HG02970 (cell line): ENCODE data around the gene CEP89.
"Not testable (repeated sequence)": the region's sequence is repeated elsewhere in the genome, so short reads cannot be mapped to it uniquely, and the experiment has no call there.

Experiments used
- ATAC-seq: cut with Tn5 transposase; IDR thresholded peaks from one replicate; pipeline ENCODE4 v1.9.1; 2021; ENCODE audit warnings: mild to moderate bottlenecking, moderate library complexity, moderate number of reproducible peaks; ENCODE audit not compliant: unreplicated experiment, low FRiP score

CEP89 gene

DNA sequence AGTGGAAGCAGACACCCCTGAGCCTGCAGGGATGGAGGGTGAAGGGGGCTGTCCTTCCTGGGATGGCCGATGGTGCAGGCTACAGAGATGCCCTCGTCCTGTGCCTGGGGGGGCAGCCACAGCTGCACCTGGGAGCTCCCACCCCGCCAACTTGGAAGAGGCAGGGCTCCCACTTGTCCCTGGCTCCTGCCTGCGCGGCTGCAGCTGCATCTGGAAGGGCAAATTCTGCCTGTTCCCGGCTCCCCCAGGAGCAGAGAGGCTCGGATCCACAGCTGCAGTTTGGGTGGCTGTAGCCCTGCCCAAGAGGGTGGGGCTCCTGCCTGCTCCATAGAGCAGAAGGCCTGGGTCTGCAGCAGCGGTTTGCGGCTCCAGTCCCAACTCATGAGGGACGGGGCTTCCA lies 2.2 kb downstream of the CEP89 start:
- ATAC-seq = no peak

DNA sequence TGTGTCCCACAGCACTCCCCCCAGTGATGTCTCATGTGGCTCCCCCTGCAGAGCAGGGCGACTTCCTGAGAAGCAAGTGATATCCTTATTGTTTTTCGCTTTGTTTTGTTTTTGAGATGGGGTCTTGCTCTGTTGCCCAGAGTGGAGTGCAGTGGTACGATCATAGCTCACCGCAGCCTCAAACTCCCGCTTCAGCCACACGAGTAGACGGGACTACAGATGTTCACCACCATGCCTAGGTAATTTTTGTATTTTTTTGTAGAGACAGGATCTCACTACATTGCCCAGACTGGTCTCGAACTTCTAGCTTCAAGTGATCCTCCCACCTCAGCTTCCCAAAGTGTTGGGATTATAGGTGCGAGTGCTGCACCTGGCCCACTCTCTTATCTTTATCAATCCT lies 5.0 kb downstream of the CEP89 start:
- no peak for ATAC-seq

DNA sequence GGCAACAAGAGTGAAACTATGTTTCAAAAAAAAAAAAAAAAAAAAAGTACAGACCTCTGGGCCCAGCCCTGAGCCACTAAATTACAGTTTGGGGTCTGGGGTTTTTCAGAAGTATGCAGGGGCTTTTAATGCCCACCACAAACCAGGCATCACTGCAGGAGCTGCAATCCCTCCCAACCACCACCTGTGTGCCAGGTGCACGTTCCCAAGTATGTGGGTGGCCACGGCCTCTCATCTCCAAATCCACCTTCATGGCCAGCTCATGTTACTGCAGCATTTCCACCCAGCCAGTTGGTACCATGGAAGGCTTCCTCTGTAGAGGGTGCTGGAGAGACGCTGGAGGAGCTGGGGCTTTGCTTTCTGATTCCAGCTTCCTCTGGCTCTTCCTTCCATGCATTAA lies 26.5 kb downstream of the CEP89 start:
- ATAC-seq = no peak

DNA sequence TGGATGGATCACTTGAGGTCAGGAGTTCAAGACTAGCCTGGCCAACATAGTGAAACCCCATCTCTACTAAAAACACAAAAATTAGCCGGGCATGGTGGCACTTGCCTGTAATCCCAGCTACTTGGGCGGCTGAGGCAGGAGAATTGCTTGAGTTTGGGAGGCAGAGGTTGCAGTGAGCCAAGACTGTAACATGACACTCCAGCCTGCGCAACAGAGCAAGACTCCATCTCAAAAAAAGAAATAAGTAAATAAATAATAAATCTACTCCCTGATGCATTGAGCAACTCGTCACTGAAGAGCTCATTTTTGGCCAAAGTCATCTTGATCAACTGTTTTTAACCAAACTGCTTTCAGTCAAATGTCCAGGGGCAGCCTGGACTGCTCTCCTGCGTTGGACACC lies 30.5 kb downstream of the CEP89 start:
- not testable (repeated sequence) for ATAC-seq

DNA sequence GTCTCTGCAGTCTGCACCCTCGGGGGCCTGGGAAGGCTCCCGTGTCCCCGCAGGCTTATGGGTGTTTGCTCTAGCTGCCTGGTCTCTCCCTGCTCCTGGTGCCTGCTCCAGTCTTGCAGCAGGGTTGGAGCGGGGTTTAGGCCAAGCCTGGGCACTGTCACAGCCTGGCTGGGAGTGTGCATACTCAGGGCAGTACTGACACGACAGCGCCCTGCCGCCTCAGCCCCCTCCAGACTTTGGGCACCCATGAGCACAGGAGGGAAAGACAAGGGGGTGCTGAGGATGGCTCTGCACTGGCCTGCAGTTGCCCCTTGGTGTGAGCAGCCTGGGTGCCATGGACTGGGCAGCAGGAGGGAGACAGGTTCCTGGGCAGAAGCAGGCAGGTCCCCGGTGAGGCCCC lies 35.7 kb downstream of the CEP89 start:
- no peak for ATAC-seq

DNA sequence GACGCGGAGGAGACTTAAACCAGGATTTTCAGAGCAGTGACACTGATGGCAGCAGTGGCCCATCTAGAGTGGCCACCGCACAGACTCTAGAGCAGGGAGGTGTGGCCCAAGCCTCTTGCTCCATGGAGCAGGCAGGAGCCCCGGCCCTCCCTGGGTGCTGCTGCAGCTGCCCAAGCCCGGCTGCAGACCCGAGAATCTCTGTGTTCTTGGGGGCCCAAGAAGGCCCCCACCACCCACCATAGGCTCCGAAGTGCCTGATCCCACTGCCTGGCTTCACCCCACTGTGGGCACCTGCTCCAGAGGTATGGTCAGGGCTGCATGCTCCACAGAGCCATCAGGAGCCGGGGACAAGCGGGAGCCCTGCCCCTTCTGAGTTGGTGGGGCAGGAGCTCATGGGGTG lies 36.1 kb downstream of the CEP89 start:
- no peak for ATAC-seq

DNA sequence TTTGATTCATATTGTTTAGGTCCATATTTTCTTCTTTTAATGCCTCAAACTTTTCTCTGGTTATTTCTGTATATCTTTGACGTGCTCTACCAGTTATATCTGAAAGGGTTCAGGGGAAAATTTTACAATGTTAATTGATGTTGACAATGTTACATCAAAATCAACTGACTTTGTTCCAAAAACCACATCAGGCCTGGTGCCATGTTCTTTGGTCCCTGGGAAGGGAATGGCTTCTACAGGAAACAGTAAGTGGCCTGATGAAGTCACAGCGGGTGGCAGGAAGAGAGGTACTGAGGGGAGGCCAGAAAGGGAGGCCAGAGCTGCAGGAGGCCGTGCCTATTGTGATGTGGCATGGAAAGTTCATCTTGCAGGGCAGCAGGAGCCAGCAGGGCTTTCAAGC lies 38.2 kb downstream of the CEP89 start:
- ATAC-seq = no peak

DNA sequence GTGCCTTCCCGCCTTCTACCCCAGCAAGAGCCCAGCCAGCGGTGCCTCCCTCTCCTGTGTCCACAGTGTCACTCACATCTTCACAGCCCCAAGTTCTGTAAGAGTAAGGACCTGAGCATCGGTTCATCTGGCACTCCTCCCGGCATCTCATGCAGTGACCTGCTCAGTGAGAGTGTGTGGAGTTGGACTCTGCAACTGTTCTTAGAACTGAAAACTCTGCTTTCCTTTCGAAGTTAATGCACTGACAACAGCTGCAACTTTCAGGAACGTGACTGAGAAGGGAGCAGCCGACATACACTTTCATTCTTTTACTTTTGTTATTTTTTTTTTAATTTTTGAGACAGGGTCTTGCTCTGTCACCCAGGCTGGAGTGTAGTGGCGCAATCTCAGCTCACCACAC lies 41.2 kb downstream of the CEP89 start:
- no peak for ATAC-seq

DNA sequence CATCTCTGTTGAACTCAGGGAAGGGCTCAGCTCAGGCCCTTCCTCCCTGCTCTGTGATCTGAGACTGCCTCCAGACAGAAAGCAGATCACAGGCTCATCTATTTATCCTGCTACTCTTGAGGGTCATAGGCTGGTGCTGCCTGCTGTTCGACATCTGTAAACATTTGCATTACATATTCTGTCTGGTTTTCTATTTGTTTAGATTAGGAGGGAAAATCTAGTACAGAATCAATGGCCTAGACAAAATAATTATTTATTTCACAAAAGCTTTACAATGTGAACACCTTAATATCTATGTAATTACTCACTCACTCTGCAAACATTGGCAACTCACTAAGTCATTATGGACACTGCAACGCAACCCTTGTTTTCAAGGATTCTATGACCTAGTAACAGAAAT lies 43.0 kb downstream of the CEP89 start:
- ATAC-seq = no peak

DNA sequence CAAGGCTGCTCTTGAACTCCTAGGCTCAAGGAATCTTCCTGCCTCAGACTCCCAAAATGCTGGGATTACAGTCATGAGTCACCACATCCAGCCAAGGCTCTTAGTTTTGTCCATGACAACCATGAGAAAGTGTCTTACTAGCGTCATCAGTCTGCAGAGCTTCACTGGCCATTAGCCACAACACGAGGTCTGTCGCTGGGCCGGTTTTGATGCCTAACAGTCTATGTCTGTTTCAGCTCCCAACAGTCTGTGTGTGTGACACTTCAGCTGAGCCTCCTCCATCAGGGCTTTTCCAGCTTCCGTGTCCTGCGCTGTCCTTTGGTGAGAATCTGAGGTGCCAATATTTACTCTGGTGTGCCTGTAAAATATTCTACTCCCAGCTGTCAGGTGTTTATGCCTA lies 47.6 kb downstream of the CEP89 start:
- ATAC-seq = no peak

DNA sequence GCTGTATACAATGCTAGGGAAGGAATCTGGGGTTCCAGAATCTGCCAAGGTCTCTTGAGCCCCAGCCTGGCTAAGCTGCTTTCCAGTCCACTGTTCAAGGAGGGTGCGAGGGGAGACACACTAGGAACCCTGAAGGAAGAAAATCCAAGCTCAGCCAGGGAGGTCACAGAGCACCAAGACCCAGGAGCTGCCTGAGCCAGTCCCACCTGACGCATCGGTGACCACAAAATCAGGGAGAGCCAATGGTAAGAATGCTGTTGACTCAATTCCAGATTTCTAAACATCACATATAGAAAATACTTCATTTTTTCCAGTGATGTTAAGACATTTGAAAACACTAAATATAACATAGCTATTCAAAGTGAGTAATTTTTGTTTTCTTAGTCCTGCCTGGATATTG lies 50.1 kb downstream of the CEP89 start:
- no peak for ATAC-seq

DNA sequence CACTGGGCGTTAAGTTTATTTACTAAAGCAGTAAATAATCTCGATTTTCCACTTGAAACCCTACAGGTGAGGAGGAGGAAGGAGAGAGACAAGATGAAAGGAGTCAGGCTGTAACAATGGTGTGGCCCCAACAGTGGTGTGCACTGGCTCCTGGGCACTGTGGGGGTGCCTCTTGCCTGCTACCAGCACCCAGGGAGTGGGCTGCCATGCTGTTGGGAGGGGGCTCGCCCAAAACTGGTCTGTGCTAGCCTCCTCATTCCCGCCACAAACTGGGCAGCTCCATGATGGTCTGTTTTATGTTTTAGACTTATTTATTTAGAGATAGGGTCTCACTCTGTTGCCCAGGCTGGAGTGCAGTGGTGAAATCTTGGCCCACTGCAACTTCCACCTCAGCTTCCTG lies 52.4 kb downstream of the CEP89 start:
- no peak for ATAC-seq

DNA sequence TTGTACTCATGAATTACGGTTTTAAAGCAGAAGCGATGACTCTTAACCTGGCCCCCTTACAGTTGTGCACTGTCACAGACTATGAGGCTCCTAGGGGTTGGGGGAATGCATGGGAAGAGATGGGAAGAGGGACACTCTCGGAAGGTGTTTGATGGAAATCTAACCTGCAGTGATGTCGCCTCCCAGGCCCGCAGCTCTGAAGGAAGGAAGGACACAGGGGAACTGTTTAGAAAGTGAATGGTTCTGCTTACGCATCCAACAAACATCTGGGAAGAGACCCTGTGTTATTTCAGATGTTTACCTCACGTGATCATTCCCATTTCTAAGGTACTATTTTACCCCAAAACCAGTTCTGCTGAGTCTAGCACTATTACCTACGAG lies 54.2 kb downstream of the CEP89 start:
- no peak for ATAC-seq

DNA sequence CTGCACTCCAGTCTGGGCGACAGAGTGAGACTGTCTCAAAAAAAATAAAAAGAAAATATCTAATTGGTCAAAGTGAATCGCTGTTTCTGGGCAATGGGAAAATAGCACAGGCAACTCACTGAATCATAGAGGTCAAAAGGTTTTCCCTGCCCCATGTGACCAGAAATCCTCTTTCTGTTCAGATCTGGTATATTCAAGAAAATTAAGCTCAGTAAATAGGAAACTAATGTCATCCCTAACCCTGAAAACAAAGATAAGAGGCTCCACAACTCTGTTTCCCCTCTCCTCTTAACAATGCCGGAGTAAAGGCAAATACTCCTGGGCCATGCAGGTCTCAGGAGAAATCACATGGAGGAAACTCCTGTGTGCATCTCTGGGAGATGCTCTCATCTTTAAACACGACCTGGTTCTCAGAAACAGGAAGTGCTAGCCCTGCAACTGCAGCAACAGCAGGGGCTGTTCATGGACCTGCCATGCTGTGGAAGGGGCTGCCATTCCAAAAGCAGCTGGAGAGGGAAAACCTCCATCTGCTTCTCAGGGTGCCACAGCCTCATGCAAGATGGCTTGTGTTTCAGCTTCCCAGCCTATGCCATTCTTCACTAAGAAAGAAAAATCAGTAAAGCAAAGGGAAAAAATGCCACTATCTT lies 54.7 kb downstream of the CEP89 start:
- no peak for ATAC-seq

DNA sequence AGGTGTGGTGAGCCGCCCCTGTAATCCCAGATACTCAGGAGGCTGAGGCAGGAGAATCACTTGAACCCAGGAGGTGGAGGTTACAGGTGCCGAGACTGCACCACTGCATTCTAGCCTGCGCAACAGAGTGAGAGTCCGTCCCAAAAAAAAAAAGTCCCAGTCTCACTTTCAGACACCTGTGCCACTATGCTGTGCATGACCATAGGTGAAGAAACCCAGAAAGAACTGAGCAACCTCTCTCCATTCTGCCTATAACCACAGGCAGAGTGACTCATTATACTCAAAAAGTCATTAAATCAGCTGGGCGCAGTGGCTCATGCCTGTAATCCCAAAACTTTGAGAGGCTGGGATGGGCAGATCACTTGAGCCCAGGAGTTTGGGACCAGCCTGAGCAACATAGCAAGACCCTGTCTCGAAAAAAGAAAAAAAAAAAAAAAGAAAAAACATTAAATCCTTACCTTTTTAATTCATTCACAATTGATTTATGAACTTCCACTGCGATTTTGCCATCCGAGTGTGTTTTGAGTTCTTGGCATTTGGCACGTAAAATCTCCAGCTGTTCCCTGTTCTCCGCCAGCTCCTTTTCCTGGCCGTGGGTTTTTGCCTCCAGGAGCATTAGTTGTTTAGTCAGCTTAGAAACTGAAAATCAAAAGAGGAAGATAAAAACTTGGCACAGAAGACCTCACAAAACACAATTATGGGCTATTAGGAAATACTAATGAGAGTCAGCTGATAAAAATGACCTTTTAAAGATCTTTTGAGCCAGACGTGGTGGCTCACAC lies 56.7 kb downstream of the CEP89 start:
- no peak for ATAC-seq

DNA sequence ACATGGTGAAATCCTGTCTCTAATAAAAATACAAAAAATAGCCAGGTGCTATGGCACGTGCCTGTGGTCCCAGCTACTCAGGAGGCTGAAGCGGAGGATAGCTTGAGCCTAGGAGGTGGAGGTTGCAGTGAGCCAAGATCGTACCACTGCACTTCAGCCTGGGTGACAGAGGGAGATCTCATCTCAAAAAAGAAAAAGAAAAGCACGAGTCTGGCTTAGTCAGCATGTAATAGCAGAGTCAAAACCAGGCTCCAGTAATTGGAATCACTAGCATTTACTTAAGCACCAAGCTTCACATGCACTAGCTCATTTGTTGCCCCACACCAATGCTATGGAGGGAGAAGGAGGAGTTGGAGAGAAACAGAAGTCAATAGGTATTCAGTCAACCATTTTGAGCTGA lies 60.3 kb downstream of the CEP89 start:
- ATAC-seq = no peak

DNA sequence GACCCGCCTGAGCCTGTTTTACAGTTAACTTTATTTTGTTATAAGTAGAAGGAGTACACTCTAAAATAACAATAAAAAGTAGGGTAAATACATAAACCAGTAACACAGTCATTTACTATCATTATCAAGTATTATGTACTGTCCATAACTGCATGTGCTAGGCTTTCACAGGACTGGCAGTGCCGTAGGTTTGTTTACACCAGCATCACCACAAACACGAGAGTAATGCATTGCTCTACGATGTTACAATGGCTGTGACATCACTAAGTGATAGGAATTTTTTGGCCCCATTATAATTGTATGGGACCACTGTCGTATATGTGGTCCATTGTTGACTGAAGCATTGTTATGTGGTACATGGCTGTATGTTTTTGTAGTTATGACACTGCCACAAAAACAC lies 60.9 kb downstream of the CEP89 start:
- ATAC-seq = no peak

DNA sequence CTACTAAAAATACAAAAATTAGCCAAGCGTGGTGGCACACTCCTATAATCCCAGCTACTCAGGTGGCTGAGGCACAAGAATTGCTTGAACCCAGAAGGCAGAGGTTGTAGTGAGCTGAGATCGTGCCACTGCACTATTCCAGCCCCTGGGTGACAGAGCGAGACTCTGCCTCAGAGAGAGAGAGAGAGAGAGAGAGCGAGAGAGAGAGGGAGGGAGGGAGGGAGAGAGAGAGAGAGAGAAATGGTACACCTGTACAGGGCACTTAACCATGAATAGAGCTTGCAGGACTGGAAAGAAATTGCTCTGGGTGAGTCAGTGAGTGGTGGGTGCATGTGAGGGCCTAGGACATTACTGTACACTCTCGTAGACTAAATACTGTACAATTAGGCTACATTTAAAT lies 61.7 kb downstream of the CEP89 start:
- no peak for ATAC-seq

DNA sequence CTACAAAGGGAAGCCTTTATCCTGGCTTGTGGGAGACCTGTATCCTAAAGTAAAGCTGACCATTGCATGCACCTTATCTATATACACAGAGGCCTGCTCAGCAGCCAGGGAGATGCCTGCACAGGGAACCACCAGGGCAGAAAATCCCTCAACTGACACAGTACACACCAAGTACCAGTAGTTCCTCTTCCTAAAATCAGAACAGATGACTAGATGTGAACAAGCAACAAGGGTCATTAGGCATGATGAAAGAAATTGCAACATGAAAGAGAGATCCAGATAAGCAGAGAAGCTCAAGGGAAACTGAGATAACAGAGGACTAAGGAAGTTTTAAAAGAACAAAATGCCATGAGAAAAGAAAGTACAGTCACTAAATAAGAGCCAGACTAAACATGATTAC lies 62.5 kb downstream of the CEP89 start:
- ATAC-seq = no peak

DNA sequence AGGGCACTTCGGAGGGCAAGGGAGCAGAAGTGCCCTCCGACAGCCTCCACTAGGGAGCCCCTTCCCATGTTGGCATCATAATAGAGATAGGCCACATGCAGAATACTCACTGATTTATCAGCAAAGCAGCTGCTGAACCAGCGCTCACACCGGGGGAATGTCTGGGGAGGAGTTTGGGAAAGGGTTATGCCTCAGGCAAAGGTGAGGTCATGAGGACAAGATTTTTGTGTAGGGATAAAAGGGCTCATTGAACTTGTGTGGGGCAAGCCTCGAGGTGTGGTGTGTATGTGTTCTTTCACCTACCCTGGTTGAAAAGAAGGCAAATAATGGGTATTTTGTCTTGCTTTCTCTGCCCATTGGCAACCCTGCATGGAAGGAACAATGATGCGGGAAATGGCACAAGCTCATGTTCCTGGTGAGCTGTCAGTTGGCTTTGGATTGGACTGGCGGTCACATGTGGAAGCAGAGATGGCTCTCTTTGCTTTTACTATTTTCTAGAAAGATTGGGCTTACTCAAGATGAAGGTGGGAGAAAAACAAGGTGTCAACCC lies 63.0 kb downstream of the CEP89 start:
- no peak for ATAC-seq

DNA sequence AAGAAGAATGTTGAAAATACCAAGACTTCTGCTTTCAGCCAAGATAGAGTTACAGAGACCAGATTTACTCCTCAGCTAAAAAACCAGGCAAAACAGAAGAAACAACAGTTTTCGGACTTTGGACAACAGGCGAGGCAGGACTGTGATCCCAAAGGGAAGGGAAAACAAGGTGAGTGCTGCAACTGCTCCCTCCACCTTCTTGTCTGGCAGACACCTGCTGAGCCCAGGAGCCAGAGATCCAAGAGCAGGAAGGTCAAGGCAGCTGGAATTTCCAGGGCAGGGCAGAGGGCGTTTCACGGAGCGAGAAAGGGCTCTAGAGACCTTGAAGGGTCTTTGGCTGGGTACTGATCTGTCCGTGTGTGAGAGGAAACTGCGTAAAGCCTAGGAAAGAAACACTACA lies 69.3 kb downstream of the CEP89 start:
- ATAC-seq = no peak

DNA sequence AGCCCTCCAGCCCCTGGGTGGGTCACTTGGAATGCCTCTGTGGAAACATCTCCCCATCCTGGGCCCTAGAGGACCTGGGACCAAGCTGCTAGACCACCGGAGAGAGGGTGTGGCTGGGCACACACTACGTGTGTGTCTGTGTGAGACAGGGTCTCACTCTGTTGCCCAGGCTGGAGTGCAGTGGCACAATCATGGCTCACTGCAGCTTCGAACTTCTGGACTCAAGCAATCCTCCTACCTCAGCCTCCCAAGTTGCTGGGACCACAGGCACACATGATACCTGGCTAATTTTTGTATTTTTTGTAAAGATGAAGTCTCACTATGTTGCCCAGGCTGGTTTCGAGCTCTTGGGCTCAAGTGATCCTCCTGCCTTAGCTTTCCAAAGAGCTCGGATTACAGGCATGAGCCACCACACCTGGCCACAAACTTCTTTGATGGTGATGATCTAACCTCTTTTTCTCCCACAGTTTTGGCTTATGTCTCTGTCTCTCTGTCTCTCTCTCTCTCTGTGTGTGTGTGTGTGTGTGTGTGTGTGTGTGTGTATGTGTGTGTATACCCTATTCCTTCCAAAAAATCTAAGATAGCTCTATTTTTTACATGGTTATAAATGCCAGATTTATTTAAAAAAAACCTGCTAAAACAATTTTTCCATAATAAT lies 70.1 kb downstream of the CEP89 start:
- no peak for ATAC-seq
